ENCODE measurements around the gene PRKAG2.

DNA sequence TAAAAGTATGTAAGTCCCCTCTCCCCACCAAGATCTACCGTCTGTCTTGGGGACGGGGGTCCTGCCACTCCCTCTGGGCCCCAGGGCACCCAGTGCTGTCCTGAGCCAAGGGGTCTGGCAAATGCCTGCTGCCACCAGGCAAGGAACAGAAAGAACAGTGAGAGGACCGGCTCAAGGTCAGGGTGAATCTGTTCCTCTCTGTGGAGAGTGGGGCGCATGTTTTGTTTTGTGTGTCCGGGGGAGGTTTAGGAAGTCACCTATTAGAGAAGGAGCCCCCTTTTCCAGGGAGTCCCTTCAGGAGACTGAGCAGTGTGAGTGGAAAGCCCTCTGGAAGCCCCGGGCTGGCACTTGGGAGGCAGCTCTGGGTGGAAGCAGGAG, 198.7 kb downstream of the PRKAG2 start:
- no peak for TF ChIP-seq EZH2 (IDR thresholded peaks at IDR 0.05; ENCODE audit: insufficient read depth, poor library complexity, severe bottlenecking)
- TF ChIP-seq EZH2phosphoT487 (IDR thresholded peaks at IDR 0.05; ENCODE audit: insufficient read depth, low read depth) = no peak
